Cardiac fibroblast (primary cell): ENCODE results near the gene MDK.

Experiments
- DNase-seq, 2 donors: peaks; one replicate each; pipeline versions ENCODE4 v3.0.0 to v3.0.0-alpha.2; 2010; ENCODE audit warnings: low read depth in 2 of 2
- H3K4me3 ChIP-seq, 2 donors: replicated peaks in 1 of 2; 1 replicate in 1 of 2; 2 replicates in 1 of 2; pipeline ENCODE4 v1.5.1; 2011; ENCODE audit warnings: low read depth in 2 of 2, low read length in 2 of 2, mild to moderate bottlenecking in 2 of 2, moderate library complexity in 1 of 2
- CTCF ChIP-seq: IDR thresholded peaks from one replicate; pipeline ENCODE4 v1.5.1; 2011; ENCODE audit warnings: low read depth, mild to moderate bottlenecking, low read length, inconsistent platforms

MDK gene

GRCh38 chr11:46426233-46426991 lies 44.9 kb downstream of the MDK start:
- no peak overlapping the region for H3K4me3 ChIP-seq
- no peak for TF ChIP-seq CTCF
- DNase-seq = no peak

GRCh38 chr11:46427364-46427763 lies 45.9 kb downstream of the MDK start:
- H3K4me3 ChIP-seq = no peak overlapping the region
- DNase-seq = no peak
- TF ChIP-seq CTCF = no peak

GRCh38 chr11:46429717-46430116 lies 48.2 kb downstream of the MDK start:
- TF ChIP-seq CTCF = no peak
- H3K4me3 ChIP-seq = no peak overlapping the region
- DNase-seq = no peak

GRCh38 chr11:46431211-46431610 lies 49.7 kb downstream of the MDK start:
- TF ChIP-seq CTCF = no peak

More at GRCh38 chr11:46431211-46431610, 49.7 kb downstream of the MDK start:
- DNase-seq = no peak
- H3K4me3 ChIP-seq = no peak overlapping the region
